BLaER1 (cell line): ENCODE measurements around the gene ACSL1.
"Not testable (repeated sequence)": the region's sequence is repeated elsewhere in the genome, so short reads cannot be mapped to it uniquely, and the experiment has no call there.

Experiments used
- H3K27ac ChIP-seq: shearing (Covaris generic); formaldehyde crosslinking; 2 replicates; pipeline ENCODE4 v1.8.1; 2022
- H3K27me3 ChIP-seq: shearing (Covaris generic); formaldehyde crosslinking; 2 replicates; pipeline ENCODE4 v1.8.1; 2022
- H3K36me3 ChIP-seq: shearing (Covaris generic); formaldehyde crosslinking; 2 replicates; pipeline ENCODE4 v1.8.1; 2022
- H3K4me1 ChIP-seq: shearing (Covaris generic); formaldehyde crosslinking; 2 replicates; pipeline ENCODE4 v1.8.1; 2022
- H3K4me2 ChIP-seq: shearing (Covaris generic); formaldehyde crosslinking; 2 replicates; pipeline ENCODE4 v1.8.1; 2022
- H3K4me3 ChIP-seq: shearing (Covaris generic); formaldehyde crosslinking; 2 replicates; pipeline ENCODE4 v1.8.1; 2022
- H3K9ac ChIP-seq: shearing (Covaris generic); formaldehyde crosslinking; 2 replicates; pipeline ENCODE4 v1.8.1; 2022
- H3K9me3 ChIP-seq: shearing (Covaris generic); formaldehyde crosslinking; 2 replicates; pipeline ENCODE4 v1.8.1; 2022
- H4K20me1 ChIP-seq: shearing (Covaris generic); formaldehyde crosslinking; 2 replicates; pipeline ENCODE4 v1.8.1; 2022
- Cebpa-rat ChIP-seq: shearing (Covaris generic); IDR thresholded peaks from 2 replicates; pipeline ENCODE4 v1.8.1; 2022

ACSL1 gene

GRCh38 chr4:184843984-184844554, 18.3 kb upstream of the ACSL1 start:
- H3K36me3 ChIP-seq: no peaks in the 10 kb centered on the region
- no peak overlapping the region for H3K9ac ChIP-seq
- H3K4me2 ChIP-seq: no peak overlapping the region
- H3K9me3 ChIP-seq: no peaks in the 10 kb centered on the region
- no peak for TF ChIP-seq Cebpa-rat
- H3K27ac ChIP-seq: no peak overlapping the region
- no peak overlapping the region for H3K4me3 ChIP-seq
- no peaks in the 10 kb centered on the region for H4K20me1 ChIP-seq
- no peaks in the 10 kb centered on the region for H3K4me1 ChIP-seq
- H3K27me3 ChIP-seq: no peaks in the 10 kb centered on the region

DNA sequence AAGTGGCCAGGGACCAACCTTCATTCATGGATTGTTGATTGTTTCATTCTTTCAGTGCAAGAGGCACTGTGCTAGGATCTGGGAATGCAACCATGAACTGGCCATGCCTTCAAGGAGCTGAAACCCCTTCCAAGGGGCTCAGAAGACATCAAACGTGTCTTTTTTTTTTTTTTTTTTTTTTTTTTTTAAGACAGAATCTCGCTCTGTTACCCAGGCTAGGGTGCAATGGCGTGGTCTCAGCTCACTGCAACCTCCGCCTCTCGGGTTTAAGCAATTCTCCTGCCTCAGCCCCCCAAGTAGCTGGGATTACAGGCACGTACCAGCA, 13.3 kb upstream of the ACSL1 start:
- H4K20me1 ChIP-seq, H3K27ac ChIP-seq, H3K27me3 ChIP-seq, H3K9ac ChIP-seq, H3K4me3 ChIP-seq, H3K9me3 ChIP-seq, H3K4me2 ChIP-seq, H3K4me1 ChIP-seq, H3K36me3 ChIP-seq: not testable (repeated sequence)

GRCh38 chr4:184838249-184839074, 12.7 kb upstream of the ACSL1 start:
- H4K20me1 ChIP-seq: no peaks in the 10 kb centered on the region
- TF ChIP-seq Cebpa-rat: no peak
- no peaks in the 10 kb centered on the region for H3K4me1 ChIP-seq
- no peak overlapping the region for H3K9ac ChIP-seq
- H3K4me2 ChIP-seq: no peak overlapping the region
- no peak overlapping the region for H3K4me3 ChIP-seq
- H3K9me3 ChIP-seq: no peaks in the 10 kb centered on the region
- no peaks in the 10 kb centered on the region for H3K27me3 ChIP-seq
- H3K36me3 ChIP-seq: no peaks in the 10 kb centered on the region
- H3K27ac ChIP-seq: no peak overlapping the region

GRCh38 chr4:184836613-184837012, 10.8 kb upstream of the ACSL1 start:
- Histone ChIP-seq H3K27ac (no peak overlapping the region), H3K4me2 (no peak overlapping the region), H3K9ac (no peak overlapping the region), H3K9me3 (no peaks in the 10 kb centered on the region), H4K20me1 (no peaks in the 10 kb centered on the region), H3K36me3 (no peaks in the 10 kb centered on the region), H3K4me3 (no peak overlapping the region), H3K4me1 (no peaks in the 10 kb centered on the region), H3K27me3 (no peaks in the 10 kb centered on the region)
- no peak for TF ChIP-seq Cebpa-rat

GRCh38 chr4:184833046-184833838, 7.5 kb upstream of the ACSL1 start:
- no peaks in the 10 kb centered on the region for H3K27me3 ChIP-seq
- no peak overlapping the region for H3K4me3 ChIP-seq
- H3K9me3 ChIP-seq: no peaks in the 10 kb centered on the region
- H4K20me1 ChIP-seq: no peaks in the 10 kb centered on the region
- no peak overlapping the region for H3K9ac ChIP-seq
- no peak for TF ChIP-seq Cebpa-rat
- H3K4me2 ChIP-seq: no peak overlapping the region
- no peak overlapping the region for H3K27ac ChIP-seq
- no peaks in the 10 kb centered on the region for H3K36me3 ChIP-seq
- H3K4me1 ChIP-seq: no peaks in the 10 kb centered on the region

GRCh38 chr4:184831153-184831552, 5.4 kb upstream of the ACSL1 start:
- no peak overlapping the region for H3K4me2 ChIP-seq
- no peak overlapping the region for H3K27ac ChIP-seq
- no peaks in the 10 kb centered on the region for H4K20me1 ChIP-seq
- no peak for TF ChIP-seq Cebpa-rat
- H3K9me3 ChIP-seq: no peaks in the 10 kb centered on the region
- H3K4me1 ChIP-seq: peaks cover 12% of the 10 kb centered on the region
- H3K27me3 ChIP-seq: no peaks in the 10 kb centered on the region
- H3K4me3 ChIP-seq: no peak overlapping the region
- no peaks in the 10 kb centered on the region for H3K36me3 ChIP-seq
- no peak overlapping the region for H3K9ac ChIP-seq

DNA sequence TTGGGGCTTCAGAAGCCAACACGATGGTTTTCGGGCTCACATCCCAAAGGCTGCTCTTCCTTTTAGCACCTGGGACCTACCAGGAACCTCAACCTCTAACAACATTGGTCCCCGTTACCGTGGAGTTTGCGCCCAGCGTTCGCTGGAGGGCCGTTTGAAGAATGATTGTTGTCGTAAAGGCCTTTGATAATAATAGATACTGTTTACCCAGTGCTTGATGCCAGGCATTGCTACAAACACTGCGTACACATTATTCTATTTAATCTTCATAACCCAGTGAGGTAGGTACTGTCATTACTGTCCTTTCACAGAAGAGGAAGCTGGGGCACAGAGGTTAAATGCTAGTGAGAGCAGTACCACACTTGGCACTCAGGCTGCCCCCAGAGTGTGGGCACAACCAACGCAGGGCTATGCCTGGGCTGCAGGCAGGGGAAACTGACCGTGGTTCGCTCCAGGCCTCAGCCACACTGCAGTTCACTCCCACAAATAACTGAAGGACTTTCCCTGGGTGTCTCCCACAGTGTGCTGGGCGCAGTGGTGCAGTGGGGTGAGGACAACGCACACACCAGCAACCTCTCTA, 1.0 kb upstream of the ACSL1 start:
- H3K36me3 ChIP-seq: no peaks in the 10 kb centered on the region
- peak overlapping the region; percentile 98 for H3K4me2 ChIP-seq
- H3K4me1 ChIP-seq: peaks cover 32% of the 10 kb centered on the region
- peak overlapping the region; percentile 84 for H3K27ac ChIP-seq
- H3K4me3 ChIP-seq: peak overlapping the region; percentile 79
- no peaks in the 10 kb centered on the region for H3K9me3 ChIP-seq
- TF ChIP-seq Cebpa-rat: no peak
- H3K9ac ChIP-seq: peak overlapping the region; percentile 80
- peaks cover 35% of the 10 kb centered on the region for H4K20me1 ChIP-seq
- peaks cover 22% of the 10 kb centered on the region for H3K27me3 ChIP-seq

GRCh38 chr4:184825141-184825895, 450 bp downstream of the ACSL1 start:
- Histone ChIP-seq H3K27me3 (peaks cover 22% of the 10 kb centered on the region), H3K4me2 (peak overlapping the region; percentile 98), H3K4me1 (peaks cover 32% of the 10 kb centered on the region), H3K36me3 (no peaks in the 10 kb centered on the region), H3K9ac (peak overlapping the region; percentile 78), H3K4me3 (peak overlapping the region; percentile 79), H3K27ac (peak overlapping the region; percentile 69), H4K20me1 (peaks cover 46% of the 10 kb centered on the region), H3K9me3 (no peaks in the 10 kb centered on the region)
- no peak for TF ChIP-seq Cebpa-rat

DNA sequence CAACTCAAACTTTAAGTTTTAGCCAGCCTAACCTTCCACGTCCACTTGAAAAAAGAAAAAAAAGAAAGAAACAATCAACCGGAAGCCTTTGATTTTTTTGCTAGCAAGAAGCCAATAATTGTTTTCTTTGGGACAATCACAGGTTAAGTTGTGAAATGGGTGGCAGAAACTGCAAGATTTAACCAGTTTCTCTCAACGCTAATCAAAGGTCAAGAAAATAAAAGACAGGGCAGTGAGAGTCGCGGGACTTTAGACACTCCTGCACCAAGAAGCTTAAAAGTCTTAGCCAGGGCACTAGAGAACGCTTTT, 1.0 kb downstream of the ACSL1 start:
- H3K4me2 ChIP-seq: peak overlapping the region; percentile 98
- no peaks in the 10 kb centered on the region for H3K36me3 ChIP-seq
- TF ChIP-seq Cebpa-rat: no peak
- H4K20me1 ChIP-seq: peaks cover 51% of the 10 kb centered on the region
- H3K4me1 ChIP-seq: peaks cover 32% of the 10 kb centered on the region
- H3K4me3 ChIP-seq: peak overlapping the region; percentile 79
- H3K9me3 ChIP-seq: no peaks in the 10 kb centered on the region
- peak overlapping the region; percentile 78 for H3K9ac ChIP-seq
- peaks cover 22% of the 10 kb centered on the region for H3K27me3 ChIP-seq
- no peak overlapping the region for H3K27ac ChIP-seq
